ENCODE data around the gene ST8SIA5.

Gene ST8SIA5

DNA sequence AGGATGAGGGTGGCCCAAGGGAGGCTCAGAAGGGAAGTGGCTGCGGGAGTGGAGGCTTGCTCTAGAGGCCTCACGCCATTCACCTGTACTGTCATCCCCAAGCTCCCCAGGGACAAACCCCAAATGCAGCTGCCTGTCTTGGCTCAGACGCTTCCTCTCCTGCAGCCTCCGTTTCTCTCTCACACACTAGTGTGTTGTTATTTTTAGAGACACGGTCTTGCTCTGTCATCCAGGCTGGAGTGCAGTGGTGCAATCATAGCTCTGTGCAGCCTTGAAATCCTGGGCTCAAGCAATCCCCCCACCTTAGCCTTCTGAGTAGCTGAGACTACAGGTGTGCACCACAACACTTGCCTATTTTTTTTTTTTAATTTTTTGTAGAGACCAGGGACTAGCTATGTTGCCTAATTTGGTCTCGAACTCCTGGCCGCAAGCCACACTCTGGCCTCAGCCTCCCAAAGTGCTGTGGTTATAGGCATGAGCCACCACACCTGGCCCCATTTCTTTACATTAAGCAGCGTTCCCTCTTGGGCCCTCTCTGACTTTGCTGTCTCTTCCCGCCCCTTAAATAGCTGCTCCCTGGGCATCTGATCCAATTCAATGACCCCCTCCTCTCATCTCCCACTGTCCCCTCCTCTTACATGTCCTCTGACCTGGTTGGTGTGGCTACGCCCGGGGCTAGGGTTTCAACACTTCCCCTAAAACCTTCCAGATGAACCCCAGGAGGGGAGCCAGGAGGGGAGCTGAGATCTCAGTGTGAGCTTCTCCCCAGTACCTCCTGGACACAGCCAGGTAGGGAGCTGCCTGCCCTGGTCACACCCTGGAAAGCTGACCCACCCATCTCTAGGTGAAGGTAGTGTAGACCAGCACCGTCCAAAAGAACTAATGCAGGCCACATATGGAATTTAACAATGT lies 75.8 kb downstream of the ST8SIA5 start:
- TF ChIP-seq, protein P1, sequence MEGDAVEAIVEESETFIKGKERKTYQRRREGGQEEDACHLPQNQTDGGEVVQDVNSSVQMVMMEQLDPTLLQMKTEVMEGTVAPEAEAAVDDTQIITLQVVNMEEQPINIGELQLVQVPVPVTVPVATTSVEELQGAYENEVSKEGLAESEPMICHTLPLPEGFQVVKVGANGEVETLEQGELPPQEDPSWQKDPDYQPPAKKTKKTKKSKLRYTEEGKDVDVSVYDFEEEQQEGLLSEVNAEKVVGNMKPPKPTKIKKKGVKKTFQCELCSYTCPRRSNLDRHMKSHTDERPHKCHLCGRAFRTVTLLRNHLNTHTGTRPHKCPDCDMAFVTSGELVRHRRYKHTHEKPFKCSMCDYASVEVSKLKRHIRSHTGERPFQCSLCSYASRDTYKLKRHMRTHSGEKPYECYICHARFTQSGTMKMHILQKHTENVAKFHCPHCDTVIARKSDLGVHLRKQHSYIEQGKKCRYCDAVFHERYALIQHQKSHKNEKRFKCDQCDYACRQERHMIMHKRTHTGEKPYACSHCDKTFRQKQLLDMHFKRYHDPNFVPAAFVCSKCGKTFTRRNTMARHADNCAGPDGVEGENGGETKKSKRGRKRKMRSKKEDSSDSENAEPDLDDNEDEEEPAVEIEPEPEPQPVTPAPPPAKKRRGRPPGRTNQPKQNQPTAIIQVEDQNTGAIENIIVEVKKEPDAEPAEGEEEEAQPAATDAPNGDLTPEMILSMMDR (IDR thresholded peaks at IDR 0.05; ENCODE audit: low read depth, low read length): no peak
- DNase-seq (ENCODE audit: extremely low read depth, low read depth): no peak

- TF ChIP-seq, protein P1 (IDR thresholded peaks at IDR 0.05; ENCODE audit: low read depth, low read length): no peak
- no peak for DNase-seq (ENCODE audit: extremely low read depth, low read depth)
Measured at GRCh38 chr18:46679846-46680598, 76.8 kb downstream of the ST8SIA5 start.

DNA sequence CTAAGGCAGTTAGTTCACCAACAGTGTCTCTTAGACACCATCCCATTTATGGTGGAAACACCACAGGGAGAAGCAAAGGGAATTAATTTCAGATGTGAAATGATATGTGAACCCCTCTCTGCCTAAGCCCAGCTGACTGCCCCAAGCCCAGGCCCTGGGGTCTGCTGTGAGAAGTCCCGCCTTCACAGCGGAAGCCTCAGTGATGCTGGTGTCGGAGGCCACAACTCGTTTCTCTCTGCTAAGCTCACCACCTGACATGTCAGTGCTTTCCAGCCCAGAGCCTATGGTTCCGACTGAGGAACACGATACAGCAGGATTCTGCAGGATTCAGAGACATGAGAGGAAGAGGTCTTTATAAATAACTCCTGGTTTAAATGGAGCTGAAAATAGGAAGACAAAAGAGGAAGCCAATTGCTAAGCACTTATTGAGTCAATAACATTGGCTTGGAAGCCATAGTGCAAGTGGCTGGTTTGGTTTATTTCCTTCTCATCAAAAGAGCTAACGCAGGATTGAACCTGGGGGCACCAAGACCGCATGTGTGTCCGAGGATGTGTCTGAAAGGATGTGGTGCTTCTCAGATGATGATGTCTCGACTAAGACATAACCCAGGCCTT lies 78.0 kb downstream of the ST8SIA5 start:
- TF ChIP-seq, protein P1 (IDR thresholded peaks at IDR 0.05; ENCODE audit: low read depth, low read length): no peak
- DNase-seq (ENCODE audit: extremely low read depth, low read depth): no peak

GRCh38 chr18:46678041-46678440 lies 78.8 kb downstream of the ST8SIA5 start:
- DNase-seq (ENCODE audit: extremely low read depth, low read depth): no peak
- TF ChIP-seq, protein P1 (IDR thresholded peaks at IDR 0.05; ENCODE audit: low read depth, low read length): no peak

DNA sequence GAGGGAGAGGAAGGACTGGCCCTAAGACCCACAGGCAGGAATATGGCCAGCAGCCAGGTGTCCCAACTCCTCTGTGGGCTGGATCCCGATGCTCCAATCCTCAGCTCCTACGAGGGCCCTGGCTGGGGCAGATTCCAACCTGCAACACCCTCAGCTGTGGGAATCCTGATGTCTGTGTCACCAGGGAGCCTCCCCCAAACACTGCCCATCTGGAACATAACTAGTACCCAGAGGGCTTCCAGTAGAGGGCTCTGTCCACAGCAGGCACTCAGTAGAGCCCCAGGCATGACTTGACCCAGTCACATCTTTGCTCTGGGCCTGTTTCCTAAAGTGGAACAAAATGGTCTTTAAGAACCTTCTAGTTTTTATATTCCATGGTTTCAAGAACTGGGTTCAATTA lies 79.2 kb downstream of the ST8SIA5 start:
- TF ChIP-seq, protein P1 (IDR thresholded peaks at IDR 0.05; ENCODE audit: low read depth, low read length): peak; percentile 11
- no peak for DNase-seq (ENCODE audit: extremely low read depth, low read depth)

DNA sequence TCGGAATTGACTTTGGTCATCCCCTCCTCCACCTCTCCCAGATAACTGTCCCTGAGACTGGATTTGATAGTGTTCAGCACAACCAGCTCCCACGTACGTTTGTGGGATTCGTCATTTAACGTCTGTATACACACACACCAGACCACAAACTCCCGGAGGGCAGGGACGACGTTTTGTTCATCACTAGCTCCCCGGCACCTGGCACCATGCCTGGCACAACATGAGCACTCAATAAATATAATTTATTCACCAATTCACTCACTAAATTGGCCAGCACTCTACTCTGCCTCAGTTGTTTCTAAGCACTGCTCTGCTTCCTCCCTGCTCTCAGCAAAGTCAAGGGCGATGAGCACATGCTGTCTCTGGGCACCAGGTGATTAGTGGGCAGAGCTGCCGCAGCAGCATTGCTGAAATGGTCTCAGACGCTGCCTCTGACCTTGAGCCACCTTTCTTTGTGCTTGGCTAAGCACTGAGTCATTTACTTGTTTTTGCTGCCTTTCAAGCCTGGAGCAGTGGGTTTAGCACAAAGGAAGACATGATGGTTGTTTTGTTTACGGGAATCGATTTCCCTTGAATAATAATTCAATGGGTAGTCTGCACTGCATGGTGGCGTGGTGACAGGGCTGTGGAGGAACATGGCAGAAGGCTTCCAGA lies 80.5 kb downstream of the ST8SIA5 start:
- DNase-seq (ENCODE audit: extremely low read depth, low read depth): no peak
- TF ChIP-seq, protein P1 (IDR thresholded peaks at IDR 0.05; ENCODE audit: low read depth, low read length): no peak

Data from AG09319 (cell line).